ENCODE measurements around the gene KIAA0753.
A peak's percentile ranks its signal among the peaks of the same experiment; 100 is the strongest.

KIAA0753 gene

DNA sequence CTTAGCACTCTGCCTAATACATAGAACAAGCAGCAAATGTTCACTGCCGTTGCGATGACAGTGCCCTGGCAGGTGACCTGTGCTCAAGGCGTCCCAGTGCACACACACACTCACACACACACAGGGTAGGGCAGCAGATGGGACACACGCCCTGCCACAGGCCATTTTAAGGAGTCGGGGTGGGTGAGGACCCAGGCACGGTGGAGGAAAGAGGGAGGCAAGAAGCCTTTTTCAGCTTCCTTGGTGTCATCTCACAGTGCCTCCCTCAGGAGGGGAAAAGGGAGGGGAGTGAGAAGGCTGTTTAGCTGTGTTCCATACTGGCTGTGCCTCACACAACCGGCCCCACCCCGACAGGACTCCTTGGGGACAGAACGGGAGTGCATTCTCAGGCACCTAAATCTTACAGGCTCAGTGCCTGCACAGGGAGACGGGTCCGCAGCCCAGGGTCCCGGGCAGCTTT, 85.6 kb downstream of the KIAA0753 start:
- TF ChIP-seq, protein P1, sequence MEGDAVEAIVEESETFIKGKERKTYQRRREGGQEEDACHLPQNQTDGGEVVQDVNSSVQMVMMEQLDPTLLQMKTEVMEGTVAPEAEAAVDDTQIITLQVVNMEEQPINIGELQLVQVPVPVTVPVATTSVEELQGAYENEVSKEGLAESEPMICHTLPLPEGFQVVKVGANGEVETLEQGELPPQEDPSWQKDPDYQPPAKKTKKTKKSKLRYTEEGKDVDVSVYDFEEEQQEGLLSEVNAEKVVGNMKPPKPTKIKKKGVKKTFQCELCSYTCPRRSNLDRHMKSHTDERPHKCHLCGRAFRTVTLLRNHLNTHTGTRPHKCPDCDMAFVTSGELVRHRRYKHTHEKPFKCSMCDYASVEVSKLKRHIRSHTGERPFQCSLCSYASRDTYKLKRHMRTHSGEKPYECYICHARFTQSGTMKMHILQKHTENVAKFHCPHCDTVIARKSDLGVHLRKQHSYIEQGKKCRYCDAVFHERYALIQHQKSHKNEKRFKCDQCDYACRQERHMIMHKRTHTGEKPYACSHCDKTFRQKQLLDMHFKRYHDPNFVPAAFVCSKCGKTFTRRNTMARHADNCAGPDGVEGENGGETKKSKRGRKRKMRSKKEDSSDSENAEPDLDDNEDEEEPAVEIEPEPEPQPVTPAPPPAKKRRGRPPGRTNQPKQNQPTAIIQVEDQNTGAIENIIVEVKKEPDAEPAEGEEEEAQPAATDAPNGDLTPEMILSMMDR (IDR thresholded peaks at IDR 0.05; ENCODE audit: insufficient read depth, low read depth, low read length, missing control alignments): no peak
- no peak for DNase-seq (ENCODE audit: low read depth)
- peak overlapping the region; percentile 66 for H3K4me3 ChIP-seq (ENCODE audit: low read length)

DNA sequence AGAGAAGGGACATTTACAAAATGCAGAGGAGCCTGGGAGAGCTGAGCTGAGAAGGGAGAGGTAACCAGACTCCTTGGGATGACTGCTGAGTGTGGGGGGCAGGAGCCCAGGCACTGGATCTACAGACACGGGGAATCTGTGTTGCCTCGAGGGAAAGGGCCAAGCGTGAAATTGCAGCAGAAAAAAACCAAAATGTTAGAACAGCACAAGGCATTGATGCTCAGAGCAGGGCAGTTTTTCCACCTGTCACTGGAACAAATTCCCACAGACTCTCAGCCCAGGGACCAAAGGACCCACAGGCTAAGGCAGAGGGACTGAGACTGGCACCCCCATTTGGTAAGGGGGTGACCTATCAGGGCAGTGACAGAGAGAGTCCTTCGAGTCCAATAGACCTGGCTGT, 86.2 kb downstream of the KIAA0753 start:
- peak overlapping the region; percentile 66 for H3K4me3 ChIP-seq (ENCODE audit: low read length)
- TF ChIP-seq, protein P1 (IDR thresholded peaks at IDR 0.05; ENCODE audit: insufficient read depth, low read depth, low read length, missing control alignments): no peak
- DNase-seq (ENCODE audit: low read depth): no peak

DNA sequence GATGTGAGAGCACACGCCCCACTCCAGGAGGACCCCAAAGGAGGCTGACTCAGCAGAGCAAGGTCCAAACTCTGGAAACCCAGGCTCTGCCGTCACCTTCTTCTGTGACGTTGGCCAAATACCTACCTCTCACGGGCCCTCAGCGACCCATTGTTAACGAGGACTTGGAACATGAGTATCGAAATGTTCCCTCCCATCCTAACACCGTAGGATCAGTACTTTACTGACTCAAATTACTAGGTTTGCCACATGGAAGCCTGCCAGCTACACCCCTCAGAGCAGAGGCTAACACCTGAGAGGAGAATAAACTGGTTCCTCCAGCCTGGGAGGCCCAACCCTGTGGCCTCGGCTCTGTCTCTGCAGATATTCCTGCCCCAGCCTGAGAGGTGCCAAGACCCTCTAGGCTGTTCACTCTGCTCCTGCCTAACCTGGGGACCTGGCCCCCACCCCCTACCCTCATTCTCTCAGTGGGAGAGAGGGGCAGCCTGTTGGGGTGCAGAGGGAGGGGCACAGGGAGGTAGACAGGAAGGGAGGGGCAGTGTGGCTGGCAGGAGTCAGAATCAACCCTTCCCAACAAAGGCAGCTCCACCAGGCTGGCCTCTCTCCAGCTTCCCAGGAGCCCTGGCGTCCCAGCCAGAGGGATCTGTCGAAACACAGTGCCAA, 88.5 kb downstream of the KIAA0753 start:
- TF ChIP-seq, protein P1 (IDR thresholded peaks at IDR 0.05; ENCODE audit: insufficient read depth, low read depth, low read length, missing control alignments): no peak
- DNase-seq (ENCODE audit: low read depth): peak; percentile 96
- peak overlapping the region; percentile 28 for H3K4me3 ChIP-seq (ENCODE audit: low read length)

DNA sequence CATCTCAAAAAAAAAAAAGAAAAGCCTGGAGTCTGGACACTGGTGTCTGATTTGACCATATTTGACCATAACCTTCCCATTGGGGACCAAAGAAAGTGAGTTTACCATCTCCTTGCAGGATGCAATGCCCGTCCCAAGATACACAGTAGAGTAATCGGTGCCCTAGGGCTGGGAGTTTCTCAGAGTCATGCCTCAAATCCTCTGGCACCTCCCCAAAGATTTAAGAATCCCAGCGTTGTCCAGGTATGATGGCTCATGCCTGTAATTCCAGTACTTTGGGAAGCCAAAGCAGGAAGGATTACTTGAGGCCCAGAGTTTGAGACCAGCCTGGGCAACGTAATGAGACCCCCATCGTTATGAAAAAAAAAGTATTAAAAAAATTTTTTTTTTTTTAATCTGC, 89.2 kb downstream of the KIAA0753 start:
- TF ChIP-seq, protein P1 (IDR thresholded peaks at IDR 0.05; ENCODE audit: insufficient read depth, low read depth, low read length, missing control alignments): no peak
- peak; percentile 92 for DNase-seq (ENCODE audit: low read depth)

DNA sequence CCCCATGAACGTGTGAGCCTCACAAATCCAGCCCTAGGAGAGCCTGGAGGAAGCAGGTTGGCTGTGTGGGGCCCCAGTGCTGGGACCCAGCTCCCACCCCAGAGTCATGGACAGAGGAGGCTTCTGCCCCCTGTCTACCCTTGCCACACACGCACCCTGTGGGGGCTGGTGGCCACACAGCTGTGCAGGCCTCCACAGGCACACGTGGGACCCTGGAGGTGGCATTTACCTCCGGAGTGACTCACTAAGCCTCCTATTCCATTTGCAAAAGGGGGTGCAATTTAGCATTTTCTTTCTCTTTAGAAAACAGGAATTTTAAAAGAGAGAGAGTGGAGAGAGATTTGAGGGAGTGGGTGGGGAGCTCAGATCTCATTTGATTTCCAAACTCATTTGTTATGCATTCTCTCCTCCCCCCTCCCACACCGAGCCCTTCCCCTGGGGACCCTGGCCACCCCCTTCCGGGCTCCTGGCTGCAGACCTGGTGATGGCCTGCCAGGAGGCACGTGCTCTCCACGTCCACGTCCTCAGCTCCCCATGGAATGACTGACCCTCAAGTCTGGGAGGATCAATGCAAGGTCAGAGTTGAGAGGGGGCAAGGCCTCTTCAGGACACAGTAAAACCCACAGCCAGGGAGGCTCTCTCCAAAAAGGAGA, 91.0 kb downstream of the KIAA0753 start:
- no peak for DNase-seq (ENCODE audit: low read depth)
- TF ChIP-seq, protein P1 (IDR thresholded peaks at IDR 0.05; ENCODE audit: insufficient read depth, low read depth, low read length, missing control alignments): no peak
- no peak overlapping the region for H3K4me3 ChIP-seq (ENCODE audit: low read length)

More for the DNA sequence above, 89.2 kb downstream of the KIAA0753 start:
- H3K4me3 ChIP-seq (ENCODE audit: low read length): no peak overlapping the region

DNA sequence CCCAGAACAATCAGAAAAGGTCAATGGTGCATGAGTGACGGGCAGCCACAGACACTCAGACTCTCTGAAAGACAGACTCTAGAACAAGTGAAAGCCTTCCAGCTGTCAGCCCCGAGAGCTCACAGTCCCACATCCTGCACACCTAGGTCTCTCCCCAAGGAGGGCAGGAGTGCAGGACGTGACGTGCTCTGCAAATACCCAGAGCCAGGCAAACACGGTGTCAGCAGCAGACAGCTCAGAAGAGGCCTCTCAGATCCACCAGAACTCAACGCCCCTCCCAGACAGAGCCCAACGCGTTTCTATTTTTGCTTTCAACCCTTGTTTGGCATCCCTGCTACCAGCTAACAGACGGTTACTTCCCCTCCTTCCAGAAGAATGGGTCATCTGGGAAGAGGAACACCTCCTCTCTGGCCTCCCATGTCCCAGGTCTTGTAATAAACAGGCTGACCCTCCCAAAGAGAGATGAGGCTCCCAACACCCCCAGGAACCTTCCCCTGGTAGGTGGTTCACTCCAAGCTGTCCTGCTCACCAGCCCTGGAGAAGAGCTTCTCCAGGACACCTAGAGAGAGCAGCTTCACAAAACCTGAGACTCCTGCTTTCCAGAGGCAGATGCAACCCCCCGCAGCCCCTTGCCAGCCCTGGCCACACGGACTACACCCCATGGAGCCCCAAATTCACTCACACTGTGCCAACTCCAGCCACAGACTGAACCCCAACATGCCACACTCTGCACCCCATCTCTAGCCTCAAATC, 91.8 kb downstream of the KIAA0753 start:
- peak; percentile 53 for DNase-seq (ENCODE audit: low read depth)
- H3K4me3 ChIP-seq (ENCODE audit: low read length): no peak overlapping the region
- TF ChIP-seq, protein P1 (IDR thresholded peaks at IDR 0.05; ENCODE audit: insufficient read depth, low read depth, low read length, missing control alignments): no peak

Data from epithelial cell of esophagus (primary cell).